WTC11 (cell line): ENCODE data around the gene RACGAP1. TPM values are rescaled to one million over a fixed set of nuclear protein-coding genes. Genes with fewer than 3 reads are reported as not detected.

Source experiments
- ATAC-seq: fragments of 200-7000 bp; cut with Tn5 transposase; 2 replicates; pipeline ENCODE4 v1.10.0; 2021; ENCODE audit warnings: mild to moderate bottlenecking, moderate library complexity
- CTCF ChIA-PET: fragments of 300-600 bp; sonication (Branson Sonifier 250); formaldehyde crosslinking; loops from one replicate; lab custom pipeline; 2021; ENCODE audit warnings: antibody characterized with exemption; lab: Charles Lee
- POLR2A ChIA-PET: fragments of 350-600 bp; sonication (Branson Sonifier 250); formaldehyde crosslinking; loops from one replicate; lab custom pipeline; 2021; ENCODE audit warnings: antibody characterized with exemption; lab: Charles Lee
- DNase-seq: peaks from one replicate; pipeline ENCODE4 v3.0.0; 2021; ENCODE audit warnings: low spot score
- H3K27ac Mint-ChIP-seq: 2 replicates; pipeline ENCODE4 v1.8.0; 2021; ENCODE audit warnings: mixed read lengths
- H3K27me3 Mint-ChIP-seq: 2 replicates; pipeline ENCODE4 v1.8.0; 2021; ENCODE audit warnings: low read depth, mild to moderate bottlenecking, moderate library complexity, mixed read lengths
- H3K36me3 Mint-ChIP-seq: 2 replicates; pipeline ENCODE4 v1.8.0; 2021; ENCODE audit warnings: mixed read lengths
- H3K4me1 Mint-ChIP-seq: 2 replicates; pipeline ENCODE4 v1.8.0; 2022; ENCODE audit warnings: mixed read lengths
- H3K4me3 Mint-ChIP-seq: 2 replicates; pipeline ENCODE4 v1.8.0; 2021; ENCODE audit warnings: mild to moderate bottlenecking, moderate library complexity, mixed read lengths
- H3K9me3 Mint-ChIP-seq: 2 replicates; pipeline ENCODE4 v1.8.0; 2021; ENCODE audit warnings: mixed read lengths
- CREB1 ChIP-seq: sonication (generic); formaldehyde crosslinking; IDR thresholded peaks from 2 replicates; pipeline ENCODE4 v1.8.0; 2023; ENCODE audit warnings: mild to moderate bottlenecking, missing genetic modification reagents
- E2F5 ChIP-seq: sonication (generic); formaldehyde crosslinking; IDR thresholded peaks from 2 replicates; pipeline ENCODE4 v1.8.1; 2022; ENCODE audit warnings: mild to moderate bottlenecking, moderate library complexity, missing genetic modification reagents
- FOXK1 ChIP-seq: sonication (generic); formaldehyde crosslinking; IDR thresholded peaks from 2 replicates; pipeline ENCODE4 v1.8.0; 2022; ENCODE audit warnings: mild to moderate bottlenecking, moderate library complexity, missing genetic modification reagents
- FOXP1 ChIP-seq: sonication (generic); formaldehyde crosslinking; IDR thresholded peaks from 2 replicates; pipeline ENCODE4 v1.8.0; 2022; ENCODE audit warnings: missing genetic modification reagents, mild to moderate bottlenecking, moderate library complexity, borderline replicate concordance
- GTF2I ChIP-seq: fragments of 250-450 bp; sonication (Bioruptor Pico); conservative IDR thresholded peaks from 2 replicates; pipeline ENCODE4 v1.4.0; 2021; ENCODE audit warnings: mild to moderate bottlenecking
- JUN ChIP-seq: sonication (generic); formaldehyde crosslinking; IDR thresholded peaks from 2 replicates; pipeline ENCODE4 v1.8.0; 2023; ENCODE audit warnings: mild to moderate bottlenecking, missing genetic modification reagents
- NR2C2 ChIP-seq: sonication (generic); formaldehyde crosslinking; IDR thresholded peaks from 2 replicates; pipeline ENCODE4 v1.8.0; 2022; ENCODE audit warnings: mild to moderate bottlenecking, missing genetic modification reagents
- OVOL2 ChIP-seq: fragments of 250-450 bp; sonication (Bioruptor Pico); IDR thresholded peaks from 2 replicates; pipeline ENCODE4 v1.9.0; 2021; ENCODE audit warnings: mild to moderate bottlenecking, borderline replicate concordance
- PRDM15 ChIP-seq: sonication (generic); formaldehyde crosslinking; IDR thresholded peaks from 2 replicates; pipeline ENCODE4 v1.8.0; 2022; ENCODE audit warnings: missing genetic modification reagents
- TEAD4 ChIP-seq: sonication (generic); formaldehyde crosslinking; IDR thresholded peaks from 2 replicates; pipeline ENCODE4 v1.8.0; 2022; ENCODE audit warnings: mild to moderate bottlenecking, missing genetic modification reagents
- TP53 ChIP-seq: sonication (generic); formaldehyde crosslinking; IDR thresholded peaks from 2 replicates; pipeline ENCODE4 v1.8.1; 2023; ENCODE audit warnings: mild to moderate bottlenecking, missing genetic modification reagents
- ZMAT4 ChIP-seq: fragments of 250-450 bp; sonication (Bioruptor Pico); IDR thresholded peaks from 2 replicates; pipeline ENCODE4 v1.9.0; 2021; ENCODE audit warnings: mild to moderate bottlenecking
- total RNA-seq: library from RNA; stranded (reverse); gene quantifications from 3 replicates; pipeline ENCODE4 v1.2.3, GENCODE V29; 2021
- TF ChIP-seq, protein P1 (sequence below): sonication (generic); formaldehyde crosslinking; IDR thresholded peaks from 2 replicates; pipeline ENCODE4 v1.8.0; 2023; ENCODE audit warnings: mild to moderate bottlenecking, missing genetic modification reagents
- TF ChIP-seq, protein P2 (sequence below): sonication (generic); formaldehyde crosslinking; IDR thresholded peaks from 2 replicates; pipeline ENCODE4 v1.8.0; 2022; ENCODE audit warnings: mild to moderate bottlenecking, missing genetic modification reagents
- TF ChIP-seq, protein P3 (sequence below): sonication (generic); formaldehyde crosslinking; IDR thresholded peaks from 2 replicates; pipeline ENCODE4 v1.8.0; 2022; ENCODE audit warnings: mild to moderate bottlenecking, missing genetic modification reagents

RACGAP1 gene
- total RNA-seq, 1 experiment from 2014 or later = 87.7 TPM

DNA sequence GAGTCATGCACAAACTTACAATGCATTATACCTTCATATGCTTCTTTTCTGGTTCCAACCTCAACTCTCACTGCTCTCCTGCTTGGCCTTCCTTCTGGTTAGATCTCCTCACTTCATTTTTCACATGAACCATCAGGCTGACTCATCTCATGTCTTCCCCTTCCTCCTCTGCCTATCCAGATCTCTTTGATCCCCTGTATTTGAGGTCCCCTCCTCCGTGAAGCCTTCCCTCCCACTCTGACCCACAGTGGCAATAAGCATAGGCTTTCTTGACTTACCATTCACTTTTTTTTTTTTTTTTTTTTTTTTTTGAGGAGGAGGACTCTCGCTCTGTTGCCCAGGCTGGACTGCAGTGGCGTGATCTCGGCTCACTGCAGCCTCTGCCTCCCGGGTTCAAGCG, 17.4 kb upstream of the RACGAP1 start:
- Mint-ChIP-seq H3K27me3 (peaks cover 25% of the 10 kb centered on the region), H3K36me3 (no peaks in the 10 kb centered on the region), H3K27ac (no peak overlapping the region), H3K4me3 (no peak overlapping the region), H3K4me1 (peaks cover 3% of the 10 kb centered on the region; the same call in 1 of the 2 replicates), H3K9me3 (no peaks in the 10 kb centered on the region)
- TF ChIP-seq E2F5 (CRISPR knock-in tag) (no peak), PRDM15 (CRISPR knock-in tag) (no peak), ZMAT4 (no peak)
- TF ChIP-seq, protein P1, sequence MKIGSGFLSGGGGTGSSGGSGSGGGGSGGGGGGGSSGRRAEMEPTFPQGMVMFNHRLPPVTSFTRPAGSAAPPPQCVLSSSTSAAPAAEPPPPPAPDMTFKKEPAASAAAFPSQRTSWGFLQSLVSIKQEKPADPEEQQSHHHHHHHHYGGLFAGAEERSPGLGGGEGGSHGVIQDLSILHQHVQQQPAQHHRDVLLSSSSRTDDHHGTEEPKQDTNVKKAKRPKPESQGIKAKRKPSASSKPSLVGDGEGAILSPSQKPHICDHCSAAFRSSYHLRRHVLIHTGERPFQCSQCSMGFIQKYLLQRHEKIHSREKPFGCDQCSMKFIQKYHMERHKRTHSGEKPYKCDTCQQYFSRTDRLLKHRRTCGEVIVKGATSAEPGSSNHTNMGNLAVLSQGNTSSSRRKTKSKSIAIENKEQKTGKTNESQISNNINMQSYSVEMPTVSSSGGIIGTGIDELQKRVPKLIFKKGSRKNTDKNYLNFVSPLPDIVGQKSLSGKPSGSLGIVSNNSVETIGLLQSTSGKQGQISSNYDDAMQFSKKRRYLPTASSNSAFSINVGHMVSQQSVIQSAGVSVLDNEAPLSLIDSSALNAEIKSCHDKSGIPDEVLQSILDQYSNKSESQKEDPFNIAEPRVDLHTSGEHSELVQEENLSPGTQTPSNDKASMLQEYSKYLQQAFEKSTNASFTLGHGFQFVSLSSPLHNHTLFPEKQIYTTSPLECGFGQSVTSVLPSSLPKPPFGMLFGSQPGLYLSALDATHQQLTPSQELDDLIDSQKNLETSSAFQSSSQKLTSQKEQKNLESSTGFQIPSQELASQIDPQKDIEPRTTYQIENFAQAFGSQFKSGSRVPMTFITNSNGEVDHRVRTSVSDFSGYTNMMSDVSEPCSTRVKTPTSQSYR = no peak
- TF ChIP-seq, protein P2, sequence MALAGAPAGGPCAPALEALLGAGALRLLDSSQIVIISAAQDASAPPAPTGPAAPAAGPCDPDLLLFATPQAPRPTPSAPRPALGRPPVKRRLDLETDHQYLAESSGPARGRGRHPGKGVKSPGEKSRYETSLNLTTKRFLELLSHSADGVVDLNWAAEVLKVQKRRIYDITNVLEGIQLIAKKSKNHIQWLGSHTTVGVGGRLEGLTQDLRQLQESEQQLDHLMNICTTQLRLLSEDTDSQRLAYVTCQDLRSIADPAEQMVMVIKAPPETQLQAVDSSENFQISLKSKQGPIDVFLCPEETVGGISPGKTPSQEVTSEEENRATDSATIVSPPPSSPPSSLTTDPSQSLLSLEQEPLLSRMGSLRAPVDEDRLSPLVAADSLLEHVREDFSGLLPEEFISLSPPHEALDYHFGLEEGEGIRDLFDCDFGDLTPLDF = no peak
- TF ChIP-seq, protein P3, sequence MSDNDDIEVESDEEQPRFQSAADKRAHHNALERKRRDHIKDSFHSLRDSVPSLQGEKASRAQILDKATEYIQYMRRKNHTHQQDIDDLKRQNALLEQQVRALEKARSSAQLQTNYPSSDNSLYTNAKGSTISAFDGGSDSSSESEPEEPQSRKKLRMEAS (CRISPR knock-in tag) = no peak
- ATAC-seq = no peak
- POLR2A ChIA-PET = no interaction called here
- CTCF ChIA-PET = interaction anchor here (1.4 to 7.1 kb wide), 3 partner anchors 12 to 76 kb away, joined by 4 to 141 read pairs (median 120); no protein-coding TSS in a partner anchor
- no peak for DNase-seq

DNA sequence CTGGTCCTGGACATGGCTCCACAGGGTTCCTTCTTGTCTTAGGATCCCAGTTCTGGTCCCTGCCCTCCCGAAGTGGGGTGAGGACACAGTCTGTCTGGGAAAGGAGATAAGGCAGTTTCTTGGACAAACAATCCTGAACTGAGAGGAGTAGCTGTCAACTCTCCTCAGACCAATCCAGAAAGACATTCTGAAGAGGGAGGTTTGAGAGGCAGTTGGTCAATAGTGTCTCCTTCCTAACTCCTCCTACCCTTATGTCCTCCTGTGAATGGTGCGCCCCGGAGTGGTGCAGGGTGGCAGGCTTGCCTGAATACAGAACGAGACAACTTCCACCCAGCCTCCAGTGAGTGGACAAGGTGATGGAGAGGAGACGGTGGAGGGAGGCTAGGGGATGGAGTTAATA, 16.7 kb upstream of the RACGAP1 start:
- H3K4me1 Mint-ChIP-seq = peaks cover 3% of the 10 kb centered on the region; the same call in 1 of the 2 replicates
- POLR2A ChIA-PET = interaction anchor here (0.6 kb wide), 1 partner anchor 8 kb away, joined by 4 read pairs; no protein-coding TSS in a partner anchor
- H3K4me3 Mint-ChIP-seq = no peak overlapping the region
- CTCF ChIA-PET = interaction anchor here (1.4 to 7.1 kb wide), 3 partner anchors 13 to 75 kb away, joined by 4 to 141 read pairs (median 120); no protein-coding TSS in a partner anchor
- TF ChIP-seq TP53 (CRISPR knock-in tag) = no peak
- TF ChIP-seq GTF2I (CRISPR knock-in tag) = no peak
- ATAC-seq = no peak
- H3K9me3 Mint-ChIP-seq = no peaks in the 10 kb centered on the region
- H3K27ac Mint-ChIP-seq = no peak overlapping the region
- no peaks in the 10 kb centered on the region for H3K36me3 Mint-ChIP-seq
- H3K27me3 Mint-ChIP-seq = peaks cover 18% of the 10 kb centered on the region
- DNase-seq = no peak

GRCh38 chr12:50041062-50041860, 16.0 kb upstream of the RACGAP1 start:
- Mint-ChIP-seq H3K4me3 (no peak overlapping the region), H3K9me3 (no peaks in the 10 kb centered on the region), H3K4me1 (peaks cover 3% of the 10 kb centered on the region; the same call in 1 of the 2 replicates), H3K27ac (no peak overlapping the region), H3K36me3 (no peaks in the 10 kb centered on the region), H3K27me3 (peaks cover 15% of the 10 kb centered on the region; the same call in 1 of the 2 replicates)
- no peak for ATAC-seq
- CTCF ChIA-PET = interaction anchor here (7.0 to 7.1 kb wide), 2 partner anchors 14 to 28 kb away, joined by 120 to 141 read pairs; no protein-coding TSS in a partner anchor
- POLR2A ChIA-PET = interaction anchor here (0.6 kb wide), 1 partner anchor 9 kb away, joined by 4 read pairs; no protein-coding TSS in a partner anchor
- DNase-seq = no peak
- TF ChIP-seq PRDM15 (CRISPR knock-in tag) = no peak
- no peak for TF ChIP-seq FOXP1 (CRISPR knock-in tag)
- TF ChIP-seq TEAD4 (CRISPR knock-in tag) = no peak
- no peak for TF ChIP-seq CREB1 (CRISPR knock-in tag)
- TF ChIP-seq JUN (CRISPR knock-in tag) = no peak
- no peak for TF ChIP-seq NR2C2 (CRISPR knock-in tag)
- no peak for TF ChIP-seq OVOL2
- no peak for TF ChIP-seq FOXK1 (CRISPR knock-in tag)
